ENCODE results near the gene THBS2. TPM values are rescaled to one million over a fixed set of nuclear protein-coding genes. Genes with fewer than 3 reads are reported as not detected.

The THBS2 gene
- total RNA-seq, 6 experiments from 2014 or later: 2.7 to 28.7 (median 7.8) TPM

DNA sequence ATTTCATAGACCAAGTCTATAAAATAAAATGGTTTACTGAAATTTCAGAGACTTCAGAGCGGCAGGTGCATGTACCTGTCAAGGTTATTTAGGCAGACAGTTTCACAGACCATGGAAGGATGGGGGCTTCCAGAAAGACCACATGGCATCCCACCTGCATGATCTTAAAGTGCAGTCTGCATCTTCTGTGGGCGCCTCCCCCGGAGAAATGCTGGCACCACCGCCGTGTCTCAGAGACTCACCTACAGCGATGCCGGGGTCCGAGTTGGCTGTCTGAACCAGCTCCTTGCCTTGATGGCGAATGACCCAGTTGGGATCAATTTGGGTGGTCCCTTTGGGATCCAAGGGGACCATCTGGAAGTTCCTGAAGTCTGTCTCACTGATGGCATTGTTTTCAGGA lies 30.6 kb downstream of the THBS2 start:
- H3K27ac ChIP-seq: no peak overlapping the region
- H3K27me3 ChIP-seq: no peaks in the 10 kb centered on the region
- H3K36me3 ChIP-seq: no peaks in the 10 kb centered on the region
- DNase-seq (peak in 1 of 3 donors; percentile 34), ATAC-seq (no peak)
- TF ChIP-seq, protein P1, sequence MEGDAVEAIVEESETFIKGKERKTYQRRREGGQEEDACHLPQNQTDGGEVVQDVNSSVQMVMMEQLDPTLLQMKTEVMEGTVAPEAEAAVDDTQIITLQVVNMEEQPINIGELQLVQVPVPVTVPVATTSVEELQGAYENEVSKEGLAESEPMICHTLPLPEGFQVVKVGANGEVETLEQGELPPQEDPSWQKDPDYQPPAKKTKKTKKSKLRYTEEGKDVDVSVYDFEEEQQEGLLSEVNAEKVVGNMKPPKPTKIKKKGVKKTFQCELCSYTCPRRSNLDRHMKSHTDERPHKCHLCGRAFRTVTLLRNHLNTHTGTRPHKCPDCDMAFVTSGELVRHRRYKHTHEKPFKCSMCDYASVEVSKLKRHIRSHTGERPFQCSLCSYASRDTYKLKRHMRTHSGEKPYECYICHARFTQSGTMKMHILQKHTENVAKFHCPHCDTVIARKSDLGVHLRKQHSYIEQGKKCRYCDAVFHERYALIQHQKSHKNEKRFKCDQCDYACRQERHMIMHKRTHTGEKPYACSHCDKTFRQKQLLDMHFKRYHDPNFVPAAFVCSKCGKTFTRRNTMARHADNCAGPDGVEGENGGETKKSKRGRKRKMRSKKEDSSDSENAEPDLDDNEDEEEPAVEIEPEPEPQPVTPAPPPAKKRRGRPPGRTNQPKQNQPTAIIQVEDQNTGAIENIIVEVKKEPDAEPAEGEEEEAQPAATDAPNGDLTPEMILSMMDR (IDR thresholded peaks at IDR 0.05): no peak
- no peak for TF ChIP-seq POLR2A (IDR thresholded peaks at IDR 0.05)
- intact Hi-C loops (cut with DNase I): no loop called here
- no peaks in the 10 kb centered on the region for H3K4me1 ChIP-seq
- no peak overlapping the region for H3K4me3 ChIP-seq
- H3K9me3 ChIP-seq: no peaks in the 10 kb centered on the region
- WGBS (ENCODE audit: insufficient coverage, low coverage, low lambda C conversion rate, missing lambda C conversion rate): 71% methylated on average over 1 of the region's 9 CpGs

DNA sequence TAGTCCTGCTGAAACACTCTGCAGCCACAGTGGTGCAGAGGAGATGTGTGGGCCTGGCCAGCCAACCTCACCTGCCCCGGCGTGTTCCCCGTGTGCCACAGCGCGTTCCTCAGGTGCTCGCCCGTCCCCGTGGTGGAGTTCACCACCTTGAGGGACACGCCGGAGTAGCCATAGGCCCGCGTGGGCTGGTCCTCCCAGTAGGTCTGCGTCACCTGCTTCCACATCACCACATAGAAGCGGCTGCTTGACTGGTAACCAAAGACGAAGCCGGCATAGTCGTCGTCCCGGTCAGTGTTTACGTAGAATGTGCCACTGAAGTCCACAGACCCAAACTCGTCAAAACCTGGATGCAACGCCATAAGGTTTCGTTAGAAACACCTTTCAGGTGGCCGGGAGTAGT lies 31.5 kb downstream of the THBS2 start:
- ATAC-seq (no peak), DNase-seq (no peak)
- TF ChIP-seq POLR2A (IDR thresholded peaks at IDR 0.05): no peak
- TF ChIP-seq, protein P1 (IDR thresholded peaks at IDR 0.05): no peak
- Histone ChIP-seq H3K4me3 (no peak overlapping the region), H3K4me1 (no peaks in the 10 kb centered on the region), H3K9me3 (no peaks in the 10 kb centered on the region), H3K36me3 (no peaks in the 10 kb centered on the region), H3K27me3 (no peaks in the 10 kb centered on the region), H3K27ac (no peak overlapping the region)
- intact Hi-C loops (cut with DNase I): no loop called here
- WGBS (ENCODE audit: insufficient coverage, low coverage, low lambda C conversion rate, missing lambda C conversion rate): 70% methylated on average over 4 of the region's 24 CpGs

DNA sequence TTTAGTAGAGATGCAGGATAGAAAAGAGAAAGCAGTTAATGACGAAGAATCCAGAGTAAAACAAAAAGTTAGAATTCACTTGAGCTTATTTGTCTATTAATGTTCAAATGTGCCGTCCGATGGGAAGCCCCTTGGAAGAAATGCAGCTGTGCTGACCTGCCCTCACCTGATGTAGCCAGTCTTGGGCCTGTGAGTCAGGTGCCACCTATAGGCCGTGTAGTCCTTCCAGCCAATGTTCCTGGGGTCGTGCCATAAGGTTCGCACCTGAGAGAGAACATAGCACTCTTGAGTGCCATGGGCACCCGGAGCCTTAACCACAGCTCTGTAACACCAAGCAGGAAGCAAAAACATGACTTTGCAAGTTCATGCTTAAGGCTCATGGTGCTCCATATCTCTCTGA lies 32.4 kb downstream of the THBS2 start:
- no peak for TF ChIP-seq POLR2A (IDR thresholded peaks at IDR 0.05)
- TF ChIP-seq, protein P1 (IDR thresholded peaks at IDR 0.05): no peak
- Histone ChIP-seq H3K9me3 (no peaks in the 10 kb centered on the region), H3K27me3 (no peaks in the 10 kb centered on the region), H3K36me3 (no peaks in the 10 kb centered on the region), H3K4me1 (no peaks in the 10 kb centered on the region), H3K27ac (no peak overlapping the region), H3K4me3 (no peak overlapping the region)
- intact Hi-C loops (cut with DNase I): no loop called here
- WGBS (ENCODE audit: insufficient coverage, low coverage, low lambda C conversion rate, missing lambda C conversion rate): 84% methylated on average over 4 of the region's 7 CpGs
- no peak for ATAC-seq
- no peak for DNase-seq

DNA sequence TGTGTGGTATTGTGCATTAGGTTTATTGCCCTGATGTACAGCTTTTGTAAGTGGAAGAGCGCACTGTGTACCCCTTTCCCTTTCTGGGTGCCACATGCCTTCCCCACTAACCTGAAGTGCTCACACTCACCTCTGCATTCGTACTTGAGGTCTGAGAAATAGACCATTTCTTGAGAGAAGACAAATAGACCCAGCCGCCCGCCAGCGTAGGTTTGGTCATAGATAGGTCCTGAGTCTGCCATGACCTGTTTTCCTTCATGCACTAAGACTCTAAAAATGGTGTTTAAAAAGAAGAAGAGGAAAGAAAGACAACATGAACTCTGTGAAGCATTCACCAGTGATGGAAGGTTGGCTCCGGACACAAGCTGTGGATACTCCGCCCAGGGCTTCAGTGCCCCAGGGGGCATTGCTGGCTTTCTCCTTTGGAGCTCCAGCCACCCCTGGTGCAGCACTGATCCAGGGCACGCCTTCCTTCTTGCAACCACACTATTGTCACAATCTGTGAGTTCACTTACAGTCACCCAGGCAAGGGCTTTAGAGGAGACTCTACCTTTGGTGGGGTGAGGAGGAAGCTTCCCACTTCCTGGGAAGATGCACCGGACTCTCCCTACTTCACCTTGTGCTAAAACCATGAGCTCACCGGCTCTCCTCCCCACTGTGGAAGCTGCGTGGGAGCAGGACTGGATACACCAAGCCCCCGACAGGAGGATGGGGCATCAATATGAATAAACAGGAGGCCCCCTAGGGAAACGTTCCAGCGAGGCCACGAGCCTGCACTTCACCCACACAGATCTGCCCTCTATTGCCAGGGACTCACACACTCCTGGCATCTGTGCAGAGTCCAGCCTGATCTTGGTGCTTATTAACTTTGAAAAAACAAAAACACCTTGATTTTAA lies 33.3 kb downstream of the THBS2 start:
- Histone ChIP-seq H3K9me3 (no peaks in the 10 kb centered on the region), H3K27me3 (no peaks in the 10 kb centered on the region), H3K4me1 (no peaks in the 10 kb centered on the region), H3K36me3 (no peaks in the 10 kb centered on the region), H3K4me3 (no peak overlapping the region), H3K27ac (no peak overlapping the region)
- WGBS (ENCODE audit: insufficient coverage, low coverage, low lambda C conversion rate, missing lambda C conversion rate): 75% methylated on average over 11 of the region's 15 CpGs
- ATAC-seq: no peak
- no peak for TF ChIP-seq POLR2A (IDR thresholded peaks at IDR 0.05)
- TF ChIP-seq, protein P1 (IDR thresholded peaks at IDR 0.05): no peak
- DNase-seq: no peak
- intact Hi-C loops (cut with DNase I): no loop called here
